ENCODE results near the gene GLUD1. TPM values are rescaled to one million over a fixed set of nuclear protein-coding genes. Genes with fewer than 3 reads are reported as not detected.
"Not testable (repeated sequence)": the region's sequence is repeated elsewhere in the genome, so short reads cannot be mapped to it uniquely, and the experiment has no call there.

Gene GLUD1
- polyA plus RNA-seq, 3 donors: 63.6 to 175 (median 163) TPM

GRCh38 chr10:87026747-87027508 is 67.7 kb downstream of the GLUD1 start:
- H3K4me2 ChIP-seq (replicated peaks; ENCODE audit: extremely low read depth, low read length, poor library complexity, severe bottlenecking); H3K79me2 ChIP-seq (ENCODE audit: insufficient read depth, low read length); H3K4me1 ChIP-seq (ENCODE audit: control insufficient read depth in 1 of 2, insufficient read depth in 2 of 2, low read length in 2 of 2); H4K20me1 ChIP-seq (ENCODE audit: insufficient read depth, low read length); H3K4me3 ChIP-seq (replicated peaks in 1 of 3; ENCODE audit: low read depth in 2 of 3, low read length in 3 of 3); H3K27me3 ChIP-seq (ENCODE audit: control insufficient read depth in 2 of 2, insufficient read depth in 2 of 2, low read length in 2 of 2); H3K4me1 Mint-ChIP-seq; H3K9me3 ChIP-seq (replicated peaks in 1 of 2; ENCODE audit: control insufficient read depth in 1 of 2, insufficient read depth in 1 of 2, low read length in 2 of 2); H3K27me3 Mint-ChIP-seq (ENCODE audit: low read depth in 3 of 3); H2AFZ ChIP-seq (ENCODE audit: insufficient read depth, low read depth, low read length, poor library complexity, severe bottlenecking); H3K27ac ChIP-seq (ENCODE audit: low read depth in 1 of 2, low read length in 2 of 2); H3K27ac Mint-ChIP-seq; H3K36me3 Mint-ChIP-seq; H3K9ac ChIP-seq (ENCODE audit: insufficient read depth, low read length, poor library complexity, severe bottlenecking); H3K4me3 Mint-ChIP-seq; intact Hi-C loops (cut with micrococcal nuclease); H3K36me3 ChIP-seq (replicated peaks in 1 of 2; ENCODE audit: control insufficient read depth in 1 of 2, insufficient read depth in 2 of 2, low read length in 2 of 2); DNase-seq: not testable (repeated sequence)
- 98% methylated on average over 5 of the region's 17 CpGs for WGBS (ENCODE audit: insufficient coverage)
- peaks cover 2 to 13% (median 7%) of the 10 kb centered on the region in 7 donors for H3K9me3 Mint-ChIP-seq

GRCh38 chr10:87025285-87025958 is 69.2 kb downstream of the GLUD1 start:
- H3K4me1 ChIP-seq (ENCODE audit: control insufficient read depth in 1 of 2, insufficient read depth in 2 of 2, low read length in 2 of 2); H3K27me3 ChIP-seq (ENCODE audit: control insufficient read depth in 2 of 2, insufficient read depth in 2 of 2, low read length in 2 of 2); H4K20me1 ChIP-seq (ENCODE audit: insufficient read depth, low read length); H3K4me3 ChIP-seq (replicated peaks in 1 of 3; ENCODE audit: low read depth in 2 of 3, low read length in 3 of 3); H3K9me3 ChIP-seq (replicated peaks in 1 of 2; ENCODE audit: control insufficient read depth in 1 of 2, insufficient read depth in 1 of 2, low read length in 2 of 2); H3K4me2 ChIP-seq (replicated peaks; ENCODE audit: extremely low read depth, low read length, poor library complexity, severe bottlenecking); H3K9ac ChIP-seq (ENCODE audit: insufficient read depth, low read length, poor library complexity, severe bottlenecking); H3K36me3 Mint-ChIP-seq; H3K9me3 Mint-ChIP-seq; H3K4me3 Mint-ChIP-seq; H3K36me3 ChIP-seq (replicated peaks in 1 of 2; ENCODE audit: control insufficient read depth in 1 of 2, insufficient read depth in 2 of 2, low read length in 2 of 2); H3K27me3 Mint-ChIP-seq (ENCODE audit: low read depth in 3 of 3); H3K79me2 ChIP-seq (ENCODE audit: insufficient read depth, low read length); intact Hi-C loops (cut with micrococcal nuclease); H3K4me1 Mint-ChIP-seq; H3K27ac ChIP-seq (ENCODE audit: low read depth in 1 of 2, low read length in 2 of 2): not testable (repeated sequence)
- peak in 2 of 3 donors; percentile 27 to 45 for DNase-seq
- WGBS (ENCODE audit: insufficient coverage): 0% methylated on average over 1 of the region's 5 CpGs
- peak overlapping the region; percentile 29 for H2AFZ ChIP-seq (ENCODE audit: insufficient read depth, low read depth, low read length, poor library complexity, severe bottlenecking)
- peak overlapping the region in 4 of 7 donors; percentile 20 to 68 (median 40) for H3K27ac Mint-ChIP-seq

DNA sequence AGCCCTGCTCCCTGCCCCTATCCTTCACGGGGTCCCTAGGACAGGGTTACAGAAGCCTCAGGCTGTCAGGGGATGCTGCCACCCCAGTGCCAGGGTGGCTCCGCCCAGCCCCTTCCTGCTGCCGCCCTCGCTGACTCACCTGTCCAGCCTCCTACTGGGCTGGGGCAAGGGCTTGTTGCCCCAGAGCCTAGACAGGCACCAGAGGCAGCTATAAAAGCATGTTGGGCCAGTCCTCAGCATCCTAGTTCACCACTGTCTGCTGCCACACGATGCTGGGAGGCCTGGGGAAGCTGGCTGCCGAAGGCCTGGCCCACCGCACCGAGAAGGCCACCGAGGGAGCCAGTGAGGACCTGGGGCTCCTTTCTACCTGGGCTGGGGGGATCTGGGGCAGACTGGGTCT is 74.6 kb downstream of the GLUD1 start, which contains the start of gene FAM25A:
Gene FAM25A (plus strand): TSS at position 239 of the 400 bp plus-strand sequence. CDS start 31 bp downstream, at position 270.
- H3K79me2 ChIP-seq (ENCODE audit: insufficient read depth, low read length); H3K27ac ChIP-seq (ENCODE audit: low read depth in 1 of 2, low read length in 2 of 2); H3K27me3 Mint-ChIP-seq (ENCODE audit: low read depth in 3 of 3); H3K4me3 Mint-ChIP-seq; H3K36me3 ChIP-seq (replicated peaks in 1 of 2; ENCODE audit: control insufficient read depth in 1 of 2, insufficient read depth in 2 of 2, low read length in 2 of 2); H2AFZ ChIP-seq (ENCODE audit: insufficient read depth, low read depth, low read length, poor library complexity, severe bottlenecking); H3K4me2 ChIP-seq (replicated peaks; ENCODE audit: extremely low read depth, low read length, poor library complexity, severe bottlenecking); intact Hi-C loops (cut with micrococcal nuclease); H3K4me1 Mint-ChIP-seq; H3K9ac ChIP-seq (ENCODE audit: insufficient read depth, low read length, poor library complexity, severe bottlenecking); H3K4me1 ChIP-seq (ENCODE audit: control insufficient read depth in 1 of 2, insufficient read depth in 2 of 2, low read length in 2 of 2); H3K27ac Mint-ChIP-seq; H4K20me1 ChIP-seq (ENCODE audit: insufficient read depth, low read length); H3K36me3 Mint-ChIP-seq; H3K9me3 Mint-ChIP-seq; DNase-seq; H3K4me3 ChIP-seq (replicated peaks in 1 of 3; ENCODE audit: low read depth in 2 of 3, low read length in 3 of 3); H3K9me3 ChIP-seq (replicated peaks in 1 of 2; ENCODE audit: control insufficient read depth in 1 of 2, insufficient read depth in 1 of 2, low read length in 2 of 2); H3K27me3 ChIP-seq (ENCODE audit: control insufficient read depth in 2 of 2, insufficient read depth in 2 of 2, low read length in 2 of 2): not testable (repeated sequence)
- 89% methylated on average over 4 of the region's 9 CpGs for WGBS (ENCODE audit: insufficient coverage)

DNA sequence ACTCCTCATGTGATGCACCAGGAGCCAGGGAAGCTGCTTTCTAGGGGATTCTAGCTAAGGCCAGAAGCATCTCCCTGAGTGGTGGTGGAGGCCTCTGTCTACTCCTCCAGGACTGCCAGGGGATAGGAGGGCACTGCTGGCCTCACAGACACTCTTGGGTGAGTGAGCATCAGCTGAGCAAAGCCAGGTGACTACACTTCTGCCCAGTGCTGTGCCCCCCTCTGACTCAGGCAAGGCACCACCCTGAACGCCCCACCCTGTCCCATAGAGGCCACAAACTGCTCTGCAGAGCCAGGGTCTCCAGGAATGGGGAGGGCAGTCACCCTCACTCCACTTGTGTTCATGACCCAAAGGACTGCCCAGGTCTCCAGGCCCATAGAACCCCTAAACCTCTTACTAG is 75.1 kb downstream of the GLUD1 start:
- H3K9ac ChIP-seq (ENCODE audit: insufficient read depth, low read length, poor library complexity, severe bottlenecking); H3K79me2 ChIP-seq (ENCODE audit: insufficient read depth, low read length); H3K36me3 ChIP-seq (replicated peaks in 1 of 2; ENCODE audit: control insufficient read depth in 1 of 2, insufficient read depth in 2 of 2, low read length in 2 of 2); H3K4me1 Mint-ChIP-seq; H3K9me3 Mint-ChIP-seq; H3K27me3 Mint-ChIP-seq (ENCODE audit: low read depth in 3 of 3); H4K20me1 ChIP-seq (ENCODE audit: insufficient read depth, low read length); intact Hi-C loops (cut with micrococcal nuclease); H3K27me3 ChIP-seq (ENCODE audit: control insufficient read depth in 2 of 2, insufficient read depth in 2 of 2, low read length in 2 of 2); H3K4me3 Mint-ChIP-seq; H2AFZ ChIP-seq (ENCODE audit: insufficient read depth, low read depth, low read length, poor library complexity, severe bottlenecking); H3K27ac Mint-ChIP-seq; H3K4me1 ChIP-seq (ENCODE audit: control insufficient read depth in 1 of 2, insufficient read depth in 2 of 2, low read length in 2 of 2); H3K9me3 ChIP-seq (replicated peaks in 1 of 2; ENCODE audit: control insufficient read depth in 1 of 2, insufficient read depth in 1 of 2, low read length in 2 of 2); DNase-seq; H3K36me3 Mint-ChIP-seq; H3K4me2 ChIP-seq (replicated peaks; ENCODE audit: extremely low read depth, low read length, poor library complexity, severe bottlenecking); H3K27ac ChIP-seq (ENCODE audit: low read depth in 1 of 2, low read length in 2 of 2); H3K4me3 ChIP-seq (replicated peaks in 1 of 3; ENCODE audit: low read depth in 2 of 3, low read length in 3 of 3): not testable (repeated sequence)
- 100% methylated on average over 1 of the region's 1 CpG for WGBS (ENCODE audit: insufficient coverage)
